K562 (cell line): ENCODE measurements around the gene ETV2. TPM values are rescaled to one million over a fixed set of nuclear protein-coding genes. Genes with fewer than 3 reads are reported as not detected.

Source experiments
- ARID2 ChIP-seq: fragments of 450-650 bp; IDR thresholded peaks from 2 replicates; pipeline ENCODE4 v1.6.1; 2017; ENCODE audit warnings: antibody characterized with exemption, mild to moderate bottlenecking
- CHCHD3 ChIP-seq: fragments of 250-450 bp; sonication (Bioruptor Pico); IDR thresholded peaks from 2 replicates; pipeline ENCODE4 v2.1.2; 2022; ENCODE audit warnings: mild to moderate bottlenecking
- DPF2 ChIP-seq: fragments of 450-650 bp; IDR thresholded peaks from 2 replicates; pipeline ENCODE4 v1.6.1; 2016
- E2F4 ChIP-seq: sonication (generic); formaldehyde crosslinking; IDR thresholded peaks from 2 replicates; pipeline ENCODE4 v1.8.0; 2022; ENCODE audit warnings: mild to moderate bottlenecking, low read depth, missing genetic modification reagents
- EGR1 ChIP-seq: fragments of 450-650 bp; conservative IDR thresholded peaks from 2 replicates; pipeline ENCODE4 v1.6.1; 2017; ENCODE audit warnings: mild to moderate bottlenecking
- EP400 ChIP-seq: fragments of 450-650 bp; IDR thresholded peaks from 2 replicates; pipeline ENCODE4 v1.6.1; 2017; ENCODE audit warnings: antibody characterized with exemption, mild to moderate bottlenecking, moderate library complexity
- MYC ChIP-seq, 2 experiments: fragments of 250-450 bp in 1 of 2; sonication (Bioruptor Pico) in 1 of 2; IDR thresholded peaks; 2 replicates each; pipeline versions ENCODE4 v1.5.1 to v1.6.1; 2012 to 2021; ENCODE audit warnings: low read depth in 2 of 2, borderline replicate concordance in 1 of 2, improper control_type of control experiment in 1 of 2, low read length in 1 of 2, mild to moderate bottlenecking in 1 of 2, moderate library complexity in 1 of 2
- OTX1 ChIP-seq: fragments of 450-650 bp; formaldehyde crosslinking; IDR thresholded peaks from 2 replicates; pipeline ENCODE4 v1.4.0; 2022; ENCODE audit warnings: mild to moderate bottlenecking
- RAD21 ChIP-seq, 2 experiments: fragments of 250-450 bp in 1 of 2; fragments of 450-650 bp in 1 of 2; sonication (Bioruptor Pico) in 1 of 2; formaldehyde crosslinking in 1 of 2; IDR thresholded peaks in 1 of 2; conservative IDR thresholded peaks in 1 of 2; 2 replicates each; pipeline versions ENCODE4 v1.4.0 to v1.8.0; 2020 to 2022; ENCODE audit warnings: mild to moderate bottlenecking in 2 of 2, moderate library complexity in 1 of 2
- STAG1 ChIP-seq: sonication (generic); formaldehyde crosslinking; IDR thresholded peaks from 2 replicates; pipeline ENCODE4 v1.5.0; 2020; ENCODE audit warnings: missing genetic modification reagents, borderline replicate concordance
- THRB ChIP-seq: fragments of 450-650 bp; formaldehyde crosslinking; conservative IDR thresholded peaks from 2 replicates; pipeline ENCODE4 v1.4.0; 2022; ENCODE audit warnings: mild to moderate bottlenecking, missing genetic modification characterization
- YY1 ChIP-seq, 3 experiments: IDR thresholded peaks; 2 replicates each; pipeline ENCODE4 v1.6.1; 2011; ENCODE audit warnings: low read length in 2 of 3, mild to moderate bottlenecking in 2 of 3, moderate library complexity in 2 of 3, borderline replicate concordance in 1 of 3, control low read depth in 1 of 3, low read depth in 1 of 3; ENCODE audit not compliant: insufficient read depth in 3 of 3, insufficient replicate concordance in 2 of 3, control insufficient read depth in 1 of 3, insufficient read length in 1 of 3; ENCODE audit errors: extremely low read depth in 1 of 3
- ZBTB26 ChIP-seq: fragments of 450-650 bp; formaldehyde crosslinking; IDR thresholded peaks from 2 replicates; pipeline ENCODE4 v1.4.0; 2022; ENCODE audit warnings: missing genetic modification characterization
- ZBTB5 ChIP-seq: fragments of 450-650 bp; IDR thresholded peaks from 2 replicates; pipeline ENCODE4 v1.6.1; 2017; ENCODE audit warnings: antibody characterized with exemption
- ZC3H8 ChIP-seq: fragments of 450-650 bp; IDR thresholded peaks from 2 replicates; pipeline ENCODE4 v1.6.1; 2017
- ZKSCAN8 ChIP-seq: fragments of 200-800 bp; sonication (Bioruptor generic); IDR thresholded peaks from 2 replicates; pipeline ENCODE4 v1.6.1; 2016; ENCODE audit warnings: missing genetic modification characterization, missing compliant biosample characterization
- ZNF175 ChIP-seq: fragments of 200-800 bp; sonication (Bioruptor generic); IDR thresholded peaks from 2 replicates; pipeline ENCODE4 v1.6.1; 2016; ENCODE audit warnings: low read depth, mild to moderate bottlenecking, missing genetic modification characterization, missing compliant biosample characterization
- ZNF384 ChIP-seq: IDR thresholded peaks from 2 replicates; pipeline ENCODE4 v1.6.1; 2012; ENCODE audit warnings: low read depth, low read length, improper control_type of control experiment
- ZNF507 ChIP-seq: conservative IDR thresholded peaks from 2 replicates; pipeline ENCODE4 v1.6.1; 2017; ENCODE audit warnings: missing genetic modification characterization, missing compliant biosample characterization
- ZNF551 ChIP-seq: fragments of 250-450 bp; sonication (Bioruptor Pico); IDR thresholded peaks from 2 replicates; pipeline ENCODE4 v1.5.0; 2021; ENCODE audit warnings: mild to moderate bottlenecking, moderate library complexity
- polyA plus RNA-seq, 8 experiments: library from polyadenylated mRNA; depleted of rRNA in 4 of 8; stranded (reverse) in 5 of 8; unstranded in 3 of 8; fragments of >200 nt; fragmentation: Nextera tagmentation in 2 of 8; fragmentation: Illumina TruSeq in 1 of 8; extraction: Ambion mirVana in 2 of 8; extraction: Trizol in 1 of 8; gene quantifications; 2 replicates each; pipeline versions ENCODE4 v1.2.1 to v1.2.3, GENCODE V29; 2011 to 2014; ENCODE audit warnings: inconsistent platforms in 1 of 8, missing spikeins in 1 of 8
- total RNA-seq, 7 experiments: library from RNA; depleted of rRNA in 6 of 7; stranded (reverse); fragments of >200 nt in 6 of 7; fragmentation: Illumina TruSeq in 2 of 7; extraction: Trizol in 2 of 7; gene quantifications; 2 replicates each; pipeline versions ENCODE4 v1.2.1 to v1.2.3, GENCODE V29; 2011 to 2021; ENCODE audit warnings: low replicate concordance in 1 of 7

The ETV2 gene
- total and polyA plus RNA-seq, 9 of the 15 experiments (the other 6 are each of a cell fraction or from before 2014, with no cell fraction given): 0.11 to 3.7 (median 0.55) TPM

GRCh38 chr19:35693835-35694599, 52.5 kb downstream of the ETV2 start (continued):
- no peak for TF ChIP-seq ZNF551 (CRISPR knock-in tag)
- TF ChIP-seq ZNF507 (tag): no peak
- peak; percentile 32 for TF ChIP-seq EGR1
- TF ChIP-seq EP400: peak; percentile 59; the same call in 1 of the 2 replicates
- TF ChIP-seq STAG1 (CRISPR knock-in tag): peak; percentile 92
- peak in 1 of 3 experiments; percentile 60 for TF ChIP-seq YY1 (IDR thresholded peaks at IDR 0.05; ENCODE audit: borderline replicate concordance in 1 of 3, control insufficient read depth in 1 of 3, extremely low read depth in 1 of 3, insufficient read depth in 3 of 3, insufficient read length in 1 of 3, insufficient replicate concordance in 2 of 3, low read depth in 1 of 3, low read length in 2 of 3)
- TF ChIP-seq ZC3H8: peak; percentile 54; the same call in 1 of the 2 replicates
- peak; percentile 97 to 99 for TF ChIP-seq RAD21 (CRISPR knock-in tag; conservative IDR thresholded peaks at IDR 0.05 in 1 of 2, IDR thresholded peaks at IDR 0.05 in 1 of 2)
- peak; percentile 36; the same call in 1 of the 2 replicates for TF ChIP-seq ZNF384
- no peak for TF ChIP-seq ZKSCAN8 (CRISPR knock-in tag)
- 0 out of 2 replicates have a peak, but pooled peaks have one; percentile 40 for TF ChIP-seq ZBTB5
- no peak for TF ChIP-seq CHCHD3 (CRISPR knock-in tag)
- peak; percentile 87 for TF ChIP-seq ARID2
- peak; percentile 96 for TF ChIP-seq ZBTB26 (CRISPR knock-in tag)
- peak; percentile 63; the same call in 1 of the 2 replicates for TF ChIP-seq DPF2
- peak; percentile 97 for TF ChIP-seq THRB (CRISPR knock-in tag)
- TF ChIP-seq E2F4 (CRISPR knock-in tag): 0 out of 2 replicates have a peak, but pooled peaks have one; percentile 38
- peak; percentile 62; the same call in 1 of the 2 replicates for TF ChIP-seq MYC (IDR thresholded peaks at IDR 0.05; ENCODE audit: low read depth, low read length)
- no peak for TF ChIP-seq MYC (CRISPR knock-in tag; IDR thresholded peaks at IDR 0.05; ENCODE audit: borderline replicate concordance, low read depth)
- no peak for TF ChIP-seq ZNF175 (CRISPR knock-in tag)
- peak; percentile 97 for TF ChIP-seq OTX1 (CRISPR knock-in tag)
